GM12878 (cell line): ENCODE measurements around the gene IGFL3. TPM values are rescaled to one million over a fixed set of nuclear protein-coding genes. Genes with fewer than 3 reads are reported as not detected.

Experiments used
- ATAC-seq: fragments of 200-7000 bp; cut with Tn5 transposase; 3 replicates; pipeline ENCODE4 v1.9.1; 2020; ENCODE audit warnings: mild to moderate bottlenecking, moderate library complexity
- BruUV-seq: library from RNA; stranded (reverse); fragments of 400-500 nt; replicated peaks from 2 replicates; lab custom pipeline; 2021; lab: Mats Ljungman, UMichigan
- CTCF ChIA-PET: fragments of 300-600 bp; sonication (Branson Sonifier 250); formaldehyde crosslinking; extraction: SDS; loops from one replicate; lab custom pipeline; 2021; ENCODE audit warnings: inconsistent platforms; lab: Yijun Ruan, JAX
- POLR2A ChIA-PET: fragments of 350-600 bp; formaldehyde crosslinking; extraction: SDS; loops from one replicate; lab custom pipeline; 2021; ENCODE audit warnings: inconsistent platforms; lab: Charles Lee
- RAD21 ChIA-PET: fragments of 300-600 bp; sonication (Branson Sonifier 250); formaldehyde crosslinking; loops from one replicate; lab custom pipeline; 2023; ENCODE audit warnings: antibody characterized with exemption; ENCODE audit not compliant: unreplicated experiment; lab: Charles Lee
- SMC1A ChIA-PET: fragments of 300-600 bp; sonication (Branson Sonifier 250); formaldehyde crosslinking; loops from one replicate; lab custom pipeline; 2023; ENCODE audit not compliant: unreplicated experiment, uncharacterized antibody; lab: Charles Lee
- DNase-seq: peaks from one replicate; pipeline ENCODE4 v3.0.0-alpha.2; 2011; ENCODE audit warnings: low read depth, low spot score
- FAIRE-seq: peaks from 3 replicates; lab custom pipeline; 2011; peaks lifted over from hg19 to GRCh38; lab: Jason Lieb, UNC
- H2AFZ ChIP-seq: 2 replicates; pipeline ENCODE4 v1.6.0; 2011; ENCODE audit warnings: low read depth, low read length, control low read depth; ENCODE audit not compliant: control insufficient read depth
- H3K27ac ChIP-seq: 2 replicates; pipeline ENCODE4 v1.5.1; 2011; ENCODE audit warnings: control low read depth; ENCODE audit not compliant: control insufficient read depth, insufficient read depth
- H3K27me3 ChIP-seq, 2 experiments: replicated peaks in 1 of 2; 2 replicates each; pipeline versions ENCODE4 v1.6.0 to v1.6.1; 2011; ENCODE audit warnings: low read length in 1 of 2; ENCODE audit not compliant: control insufficient read depth in 2 of 2, insufficient read depth in 2 of 2
- H3K36me3 ChIP-seq, 2 experiments: 2 replicates each; pipeline ENCODE4 v1.5.1; 2011; ENCODE audit warnings: low read length in 1 of 2; ENCODE audit not compliant: control insufficient read depth in 2 of 2, insufficient read depth in 2 of 2
- H3K4me1 ChIP-seq: 2 replicates; pipeline ENCODE4 v1.6.1; 2011; ENCODE audit warnings: mild to moderate bottlenecking, low read length, moderate library complexity, mixed read lengths; ENCODE audit not compliant: control insufficient read depth, insufficient read depth
- H3K4me2 ChIP-seq: 2 replicates; pipeline ENCODE4 v1.6.0; 2011; ENCODE audit warnings: control low read depth; ENCODE audit not compliant: control insufficient read depth, insufficient read depth
- H3K4me3 ChIP-seq: fragments of 200-600 bp; sonication (generic); 2 replicates; pipeline ENCODE4 v1.5.1; 2016
- H3K79me2 ChIP-seq: 2 replicates; pipeline ENCODE4 v1.6.0; 2011; ENCODE audit warnings: low read length; ENCODE audit not compliant: control insufficient read depth, insufficient read depth
- H3K9ac ChIP-seq: 2 replicates; pipeline ENCODE4 v1.8.0; 2011; ENCODE audit warnings: low read length, control low read depth, mixed read lengths; ENCODE audit not compliant: control insufficient read depth, insufficient read depth
- H3K9me3 ChIP-seq: replicated peaks from 3 replicates; pipeline ENCODE4 v1.5.1; 2011; ENCODE audit warnings: mild to moderate bottlenecking, low read length; ENCODE audit not compliant: control insufficient read depth, insufficient read depth
- H4K20me1 ChIP-seq: 2 replicates; pipeline ENCODE4 v1.6.0; 2011; ENCODE audit not compliant: control insufficient read depth, insufficient read depth
- ATF7 ChIP-seq: fragments of 450-650 bp; IDR thresholded peaks from 2 replicates; pipeline ENCODE4 v1.6.1; 2016; ENCODE audit warnings: low read depth, mild to moderate bottlenecking
- BHLHE40 ChIP-seq, 2 experiments: fragments of 450-650 bp in 1 of 2; IDR thresholded peaks; 2 replicates each; pipeline ENCODE4 v1.6.1; 2011 to 2017; ENCODE audit warnings: low read depth in 2 of 2, borderline replicate concordance in 1 of 2, improper control_type of control experiment in 1 of 2, low read length in 1 of 2, mild to moderate bottlenecking in 1 of 2
- CBFB ChIP-seq: IDR thresholded peaks from 2 replicates; pipeline ENCODE4 v1.6.1; 2016; ENCODE audit warnings: antibody characterized with exemption, low read depth
- CHD4 ChIP-seq: fragments of 200-600 bp; sonication (generic); IDR thresholded peaks from 2 replicates; pipeline ENCODE4 v1.6.1; 2016; ENCODE audit warnings: mild to moderate bottlenecking
- GABPA ChIP-seq: IDR thresholded peaks from 2 replicates; pipeline ENCODE4 v1.6.1; 2014; ENCODE audit warnings: antibody characterized with exemption, low read depth, mild to moderate bottlenecking, inconsistent platforms
- HDAC2 ChIP-seq: fragments of 200-600 bp; sonication (generic); IDR thresholded peaks from 2 replicates; pipeline ENCODE4 v1.6.1; 2017
- IKZF2 ChIP-seq, 2 experiments: fragments of 450-650 bp; IDR thresholded peaks; 2 replicates each; pipeline ENCODE4 v1.6.1; 2017; ENCODE audit warnings: mild to moderate bottlenecking in 2 of 2, moderate library complexity in 2 of 2
- JUNB ChIP-seq: IDR thresholded peaks from 2 replicates; pipeline ENCODE4 v1.6.1; 2016; ENCODE audit warnings: antibody characterized with exemption, mild to moderate bottlenecking
- MAX ChIP-seq: IDR thresholded peaks from 2 replicates; pipeline ENCODE4 v1.6.1; 2012; ENCODE audit warnings: low read depth, low read length, improper control_type of control experiment
- NFXL1 ChIP-seq: fragments of 450-650 bp; IDR thresholded peaks from 2 replicates; pipeline ENCODE4 v1.6.1; 2017; ENCODE audit warnings: antibody characterized with exemption, mild to moderate bottlenecking, borderline replicate concordance
- NRF1 ChIP-seq: conservative IDR thresholded peaks from 2 replicates; pipeline ENCODE4 v1.6.1; 2011; ENCODE audit warnings: mild to moderate bottlenecking, low read depth, low read length, improper control_type of control experiment
- PAX5 ChIP-seq: IDR thresholded peaks from 2 replicates; pipeline ENCODE4 v1.6.1; 2011; ENCODE audit warnings: low read depth, low read length, borderline replicate concordance
- PAX8 ChIP-seq: fragments of 450-650 bp; IDR thresholded peaks from 2 replicates; pipeline ENCODE4 v1.6.1; 2017; ENCODE audit warnings: mild to moderate bottlenecking, moderate library complexity
- RAD51 ChIP-seq: fragments of 450-650 bp; IDR thresholded peaks from 2 replicates; pipeline ENCODE4 v1.6.1; 2016; ENCODE audit warnings: moderate library complexity, mild to moderate bottlenecking, inconsistent platforms
- RELB ChIP-seq: fragments of 450-650 bp; IDR thresholded peaks from 2 replicates; pipeline ENCODE4 v1.6.1; 2017; ENCODE audit warnings: low read depth, mild to moderate bottlenecking, moderate library complexity
- RFX5 ChIP-seq: IDR thresholded peaks from 2 replicates; pipeline ENCODE4 v1.6.1; 2011; ENCODE audit warnings: low read depth, low read length, improper control_type of control experiment
- SMAD5 ChIP-seq: IDR thresholded peaks from 2 replicates; pipeline ENCODE4 v1.6.1; 2016; ENCODE audit warnings: antibody characterized with exemption, low read depth
- SRF ChIP-seq, 2 experiments: IDR thresholded peaks; 2 replicates each; pipeline ENCODE4 v1.6.1; 2011; ENCODE audit warnings: low read depth in 2 of 2, low read length in 2 of 2, mild to moderate bottlenecking in 1 of 2, moderate library complexity in 1 of 2
- STAT3 ChIP-seq: IDR thresholded peaks from 2 replicates; pipeline ENCODE4 v1.6.1; 2011; ENCODE audit warnings: low read depth, low read length, improper control_type of control experiment
- TAF1 ChIP-seq: IDR thresholded peaks from 2 replicates; pipeline ENCODE4 v1.6.1; 2011; ENCODE audit warnings: mild to moderate bottlenecking, low read depth, low read length, borderline replicate concordance
- WGBS: methylation state at CpG from one replicate; pipeline ENCODE4 v1.1.6; 2016; ENCODE audit warnings: low lambda C conversion rate; ENCODE audit not compliant: insufficient replicate concordance, insufficient coverage; ENCODE audit errors: missing lambda C conversion rate; 5-methylcytosine and 5-hydroxymethylcytosine counted together
- in situ Hi-C: fragments of 300-500 bp; cut with MboI; formaldehyde crosslinking; loops from 9 replicates; pipeline ENCODE4 v1.14.3; 2018; ENCODE audit warnings: mixed read lengths
- intact Hi-C: fragments of 100-400 bp; cut with micrococcal nuclease; formaldehyde crosslinking; loops from one replicate; pipeline ENCODE4 v1.14.2; 2022; ENCODE audit not compliant: unreplicated experiment
- polyA plus RNA-seq, 11 experiments: library from polyadenylated mRNA; depleted of rRNA in 4 of 11; unstranded in 6 of 11; stranded (reverse) in 5 of 11; fragments of >200 nt; fragmentation: Nextera tagmentation in 4 of 11; fragmentation: Illumina TruSeq in 1 of 11; extraction: Ambion mirVana in 4 of 11; extraction: Trizol in 1 of 11; gene quantifications; 1 replicate in 1 of 11; 2 replicates in 10 of 11; pipeline versions ENCODE4 v1.2.1 to v1.2.3, GENCODE V29; 2011 to 2016; ENCODE audit warnings: inconsistent platforms in 2 of 11, missing spikeins in 2 of 11, low read depth in 1 of 11
- total RNA-seq, 4 experiments: library from RNA; depleted of rRNA in 3 of 4; stranded (reverse); fragments of >200 nt in 3 of 4; fragmentation: Illumina TruSeq in 1 of 4; extraction: Trizol in 1 of 4; gene quantifications; 2 replicates each; pipeline versions ENCODE4 v1.2.1 to v1.2.3, GENCODE V29; 2013 to 2021

The IGFL3 gene
- total and polyA plus RNA-seq, 10 of the 15 experiments (the other 5 are each of a cell fraction or from before 2014, with no cell fraction given), result not detected

GRCh38 chr19:46159418-46160232 lies 35.1 kb upstream of the IGFL3 start (continued):
- TF ChIP-seq SRF (IDR thresholded peaks at IDR 0.05; ENCODE audit: low read depth in 2 of 2, low read length in 2 of 2) (no peak), RFX5 (no peak), TAF1 (no peak), CHD4 (no peak)

- in situ Hi-C loops, result loop anchor here (5.0 kb wide), 1 partner anchor 92 kb away; no protein-coding TSS in a partner anchor
- no peak overlapping the region for H3K4me3 ChIP-seq
- H3K27me3 ChIP-seq, result no peaks in the 10 kb centered on the region; a peak in 1 of 4 replicates
- ChIA-PET POLR2A (no interaction called here), CTCF (interaction anchor here (0.9 kb wide), 1 partner anchor 127 kb away, joined by 3 read pairs; no protein-coding TSS in a partner anchor), RAD21 (interaction anchor here (0.9 kb wide), 1 partner anchor 90 kb away, joined by 3 read pairs; no protein-coding TSS in a partner anchor), SMC1A (no interaction called here)
- DNase-seq (no peak), ATAC-seq (no peak), FAIRE-seq (no peak)
- WGBS, result 21% methylated on average over 3 of the region's 3 CpGs
- BruUV-seq, result no TSS peak
- no peaks in the 10 kb centered on the region for H3K4me1 ChIP-seq
- no peak overlapping the region for H2AFZ ChIP-seq
- H3K27ac ChIP-seq, result no peak overlapping the region
- no peak overlapping the region for H3K4me2 ChIP-seq
- intact Hi-C loops, result no loop called here
- no peaks in the 10 kb centered on the region for H3K79me2 ChIP-seq
- H3K9ac ChIP-seq, result no peak overlapping the region
- H4K20me1 ChIP-seq, result no peaks in the 10 kb centered on the region
- TF ChIP-seq BHLHE40 (IDR thresholded peaks at IDR 0.05; ENCODE audit: borderline replicate concordance in 1 of 2, low read depth in 2 of 2, low read length in 1 of 2) (no peak), NFXL1 (no peak), RELB (no peak), RAD51 (no peak), SRF (IDR thresholded peaks at IDR 0.05; ENCODE audit: low read depth in 2 of 2, low read length in 2 of 2) (no peak), NRF1 (no peak), STAT3 (no peak), IKZF2 (IDR thresholded peaks at IDR 0.05) (no peak), PAX5 (no peak), CBFB (no peak), ATF7 (no peak), JUNB (no peak), SMAD5 (no peak), PAX8 (no peak), HDAC2 (no peak), MAX (no peak), GABPA (no peak), TAF1 (no peak)
- no peaks in the 10 kb centered on the region for H3K36me3 ChIP-seq
- no peaks in the 10 kb centered on the region; the same call in 2 of the 3 replicates for H3K9me3 ChIP-seq
These were observed 30.7 kb upstream of the IGFL3 start for GRCh38 chr19:46155237-46155636.
